ENCODE results near the gene DGKG.

- TF ChIP-seq ZNF274 (IDR thresholded peaks at IDR 0.05; ENCODE audit: insufficient read depth, insufficient read length) (no peak), NFIC (IDR thresholded peaks at IDR 0.05; ENCODE audit: low read depth, low read length) (no peak), SMC3 (IDR thresholded peaks at IDR 0.05; ENCODE audit: borderline replicate concordance, low read length) (no peak), FOS (IDR thresholded peaks at IDR 0.05; ENCODE audit: borderline replicate concordance, extremely low read depth, insufficient read length) (no peak), EP300 (IDR thresholded peaks at IDR 0.05; ENCODE audit: borderline replicate concordance in 1 of 2, control insufficient read depth in 1 of 2, low read depth in 2 of 2, low read length in 2 of 2) (no peak), JUND (IDR thresholded peaks at IDR 0.05; ENCODE audit: low read depth, low read length) (no peak), POLR2A (IDR thresholded peaks at IDR 0.05; ENCODE audit: low read depth, low read length) (no peak), CREB1 (IDR thresholded peaks at IDR 0.05; ENCODE audit: low read depth) (no peak), RCOR1 (conservative IDR thresholded peaks at IDR 0.05; ENCODE audit: low read depth, low read length) (no peak), TCF7 (IDR thresholded peaks at IDR 0.05; ENCODE audit: borderline replicate concordance) (no peak), BHLHE40 (IDR thresholded peaks at IDR 0.05; ENCODE audit: borderline replicate concordance in 1 of 2, low read depth in 2 of 2, low read length in 1 of 2) (no peak)
- TF ChIP-seq, protein P1, sequence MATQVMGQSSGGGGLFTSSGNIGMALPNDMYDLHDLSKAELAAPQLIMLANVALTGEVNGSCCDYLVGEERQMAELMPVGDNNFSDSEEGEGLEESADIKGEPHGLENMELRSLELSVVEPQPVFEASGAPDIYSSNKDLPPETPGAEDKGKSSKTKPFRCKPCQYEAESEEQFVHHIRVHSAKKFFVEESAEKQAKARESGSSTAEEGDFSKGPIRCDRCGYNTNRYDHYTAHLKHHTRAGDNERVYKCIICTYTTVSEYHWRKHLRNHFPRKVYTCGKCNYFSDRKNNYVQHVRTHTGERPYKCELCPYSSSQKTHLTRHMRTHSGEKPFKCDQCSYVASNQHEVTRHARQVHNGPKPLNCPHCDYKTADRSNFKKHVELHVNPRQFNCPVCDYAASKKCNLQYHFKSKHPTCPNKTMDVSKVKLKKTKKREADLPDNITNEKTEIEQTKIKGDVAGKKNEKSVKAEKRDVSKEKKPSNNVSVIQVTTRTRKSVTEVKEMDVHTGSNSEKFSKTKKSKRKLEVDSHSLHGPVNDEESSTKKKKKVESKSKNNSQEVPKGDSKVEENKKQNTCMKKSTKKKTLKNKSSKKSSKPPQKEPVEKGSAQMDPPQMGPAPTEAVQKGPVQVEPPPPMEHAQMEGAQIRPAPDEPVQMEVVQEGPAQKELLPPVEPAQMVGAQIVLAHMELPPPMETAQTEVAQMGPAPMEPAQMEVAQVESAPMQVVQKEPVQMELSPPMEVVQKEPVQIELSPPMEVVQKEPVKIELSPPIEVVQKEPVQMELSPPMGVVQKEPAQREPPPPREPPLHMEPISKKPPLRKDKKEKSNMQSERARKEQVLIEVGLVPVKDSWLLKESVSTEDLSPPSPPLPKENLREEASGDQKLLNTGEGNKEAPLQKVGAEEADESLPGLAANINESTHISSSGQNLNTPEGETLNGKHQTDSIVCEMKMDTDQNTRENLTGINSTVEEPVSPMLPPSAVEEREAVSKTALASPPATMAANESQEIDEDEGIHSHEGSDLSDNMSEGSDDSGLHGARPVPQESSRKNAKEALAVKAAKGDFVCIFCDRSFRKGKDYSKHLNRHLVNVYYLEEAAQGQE (IDR thresholded peaks at IDR 0.05; ENCODE audit: low read depth, low read length), result no peak
- TF ChIP-seq, protein P2, sequence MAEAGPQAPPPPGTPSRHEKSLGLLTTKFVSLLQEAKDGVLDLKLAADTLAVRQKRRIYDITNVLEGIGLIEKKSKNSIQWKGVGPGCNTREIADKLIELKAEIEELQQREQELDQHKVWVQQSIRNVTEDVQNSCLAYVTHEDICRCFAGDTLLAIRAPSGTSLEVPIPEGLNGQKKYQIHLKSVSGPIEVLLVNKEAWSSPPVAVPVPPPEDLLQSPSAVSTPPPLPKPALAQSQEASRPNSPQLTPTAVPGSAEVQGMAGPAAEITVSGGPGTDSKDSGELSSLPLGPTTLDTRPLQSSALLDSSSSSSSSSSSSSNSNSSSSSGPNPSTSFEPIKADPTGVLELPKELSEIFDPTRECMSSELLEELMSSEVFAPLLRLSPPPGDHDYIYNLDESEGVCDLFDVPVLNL (IDR thresholded peaks at IDR 0.05; ENCODE audit: low read depth, low read length), result no peak
These were observed 151.1 kb downstream of the DGKG start for GRCh38 chr3:186210852-186211500.
